ENCODE data around the gene GTF2E1. TPM values are rescaled to one million over a fixed set of nuclear protein-coding genes. Genes with fewer than 3 reads are reported as not detected.
"Not testable (repeated sequence)": the region's sequence is repeated elsewhere in the genome, so short reads cannot be mapped to it uniquely, and the experiment has no call there.

Gene GTF2E1
- 11.4 TPM for polyA plus RNA-seq (2012; ENCODE audit: missing spikeins)

GRCh38 chr3:120742198-120742848 lies at the start of gene GTF2E1, which contains the start of gene RABL3:
GTF2E1 (plus strand) TSS chr3:120742744; CDS start chr3:120750553, 7,809 bp downstream.
RABL3 (minus strand) TSS chr3:120742516; CDS start chr3:120742507, 9 bp downstream.
- TF ChIP-seq POLR2AphosphoS5 (IDR thresholded peaks at IDR 0.05; ENCODE audit: low read depth, low read length) (peak; percentile 83), TAF1 (IDR thresholded peaks at IDR 0.05; ENCODE audit: borderline replicate concordance, low read depth, low read length) (peak; percentile 91), POLR2A (IDR thresholded peaks at IDR 0.05; ENCODE audit: low read depth, low read length) (peak; percentile 76)
- FAIRE-seq (peak; percentile 100), DNase-seq (ENCODE audit: insufficient read length) (peak; percentile 83)

GRCh38 chr3:120693439-120694171 lies 48.9 kb upstream of the GTF2E1 start:
- FAIRE-seq, result peak; percentile 51
- TF ChIP-seq TAF1 (IDR thresholded peaks at IDR 0.05; ENCODE audit: borderline replicate concordance, low read depth, low read length) (no peak), POLR2AphosphoS5 (IDR thresholded peaks at IDR 0.05; ENCODE audit: low read depth, low read length) (no peak), POLR2A (IDR thresholded peaks at IDR 0.05; ENCODE audit: low read depth, low read length) (no peak)
- DNase-seq (ENCODE audit: insufficient read length), result no peak

- TF ChIP-seq POLR2AphosphoS5 (IDR thresholded peaks at IDR 0.05; ENCODE audit: low read depth, low read length), result no peak
- TF ChIP-seq TAF1 (IDR thresholded peaks at IDR 0.05; ENCODE audit: borderline replicate concordance, low read depth, low read length), result no peak
- no peak for TF ChIP-seq POLR2A (IDR thresholded peaks at IDR 0.05; ENCODE audit: low read depth, low read length)
- no peak for FAIRE-seq
- DNase-seq (ENCODE audit: insufficient read length), result no peak
These were observed 43.2 kb upstream of the GTF2E1 start for GRCh38 chr3:120699333-120699732.

- TF ChIP-seq POLR2AphosphoS5 (IDR thresholded peaks at IDR 0.05; ENCODE audit: low read depth, low read length), result no peak
- no peak for TF ChIP-seq POLR2A (IDR thresholded peaks at IDR 0.05; ENCODE audit: low read depth, low read length)
- no peak for TF ChIP-seq TAF1 (IDR thresholded peaks at IDR 0.05; ENCODE audit: borderline replicate concordance, low read depth, low read length)
- no peak for FAIRE-seq
- no peak for DNase-seq (ENCODE audit: insufficient read length)
These were observed 36.5 kb upstream of the GTF2E1 start for GRCh38 chr3:120705884-120706582.

- TF ChIP-seq POLR2AphosphoS5 (IDR thresholded peaks at IDR 0.05; ENCODE audit: low read depth, low read length), result no peak
- no peak for TF ChIP-seq POLR2A (IDR thresholded peaks at IDR 0.05; ENCODE audit: low read depth, low read length)
- no peak for TF ChIP-seq TAF1 (IDR thresholded peaks at IDR 0.05; ENCODE audit: borderline replicate concordance, low read depth, low read length)
- FAIRE-seq, result peak; percentile 27
- no peak for DNase-seq (ENCODE audit: insufficient read length)
These were observed 35.6 kb upstream of the GTF2E1 start for GRCh38 chr3:120706950-120707349.

- TF ChIP-seq POLR2A (IDR thresholded peaks at IDR 0.05; ENCODE audit: low read depth, low read length), result no peak
- TF ChIP-seq TAF1 (IDR thresholded peaks at IDR 0.05; ENCODE audit: borderline replicate concordance, low read depth, low read length), result no peak
- TF ChIP-seq POLR2AphosphoS5 (IDR thresholded peaks at IDR 0.05; ENCODE audit: low read depth, low read length), result no peak
- FAIRE-seq (no peak), DNase-seq (ENCODE audit: insufficient read length) (no peak)
These were observed 34.1 kb upstream of the GTF2E1 start for GRCh38 chr3:120708408-120708807.

GRCh38 chr3:120710369-120710768 lies 32.2 kb upstream of the GTF2E1 start:
- TF ChIP-seq POLR2AphosphoS5 (IDR thresholded peaks at IDR 0.05; ENCODE audit: low read depth, low read length) (no peak), TAF1 (IDR thresholded peaks at IDR 0.05; ENCODE audit: borderline replicate concordance, low read depth, low read length) (no peak), POLR2A (IDR thresholded peaks at IDR 0.05; ENCODE audit: low read depth, low read length) (no peak)
- no peak for FAIRE-seq
- DNase-seq (ENCODE audit: insufficient read length), result no peak

GRCh38 chr3:120713262-120713661 lies 29.3 kb upstream of the GTF2E1 start:
- TF ChIP-seq POLR2A (IDR thresholded peaks at IDR 0.05; ENCODE audit: low read depth, low read length), result no peak
- no peak for TF ChIP-seq TAF1 (IDR thresholded peaks at IDR 0.05; ENCODE audit: borderline replicate concordance, low read depth, low read length)
- no peak for TF ChIP-seq POLR2AphosphoS5 (IDR thresholded peaks at IDR 0.05; ENCODE audit: low read depth, low read length)
- FAIRE-seq (no peak), DNase-seq (ENCODE audit: insufficient read length) (no peak)

- not testable (repeated sequence) for FAIRE-seq; DNase-seq (ENCODE audit: insufficient read length)
These were observed 23.2 kb upstream of the GTF2E1 start for GRCh38 chr3:120719167-120719834.

GRCh38 chr3:120726791-120727190 lies 15.8 kb upstream of the GTF2E1 start:
- DNase-seq (ENCODE audit: insufficient read length) (no peak), FAIRE-seq (no peak)
- TF ChIP-seq TAF1 (IDR thresholded peaks at IDR 0.05; ENCODE audit: borderline replicate concordance, low read depth, low read length), result no peak
- no peak for TF ChIP-seq POLR2AphosphoS5 (IDR thresholded peaks at IDR 0.05; ENCODE audit: low read depth, low read length)
- no peak for TF ChIP-seq POLR2A (IDR thresholded peaks at IDR 0.05; ENCODE audit: low read depth, low read length)

Measured in GM12892 (cell line).